HL-60/S4 treated with retinoic acid at 250 ng/mL for 4 days and 3 days (cell line): ENCODE results near the gene PSMD1.
"Not testable (repeated sequence)": the region's sequence is repeated elsewhere in the genome, so short reads cannot be mapped to it uniquely, and the experiment has no call there.

Source experiments
- in situ Hi-C: fragments of 300-500 bp; cut with MboI; formaldehyde crosslinking; loops from 2 replicates; pipeline ENCODE4 v1.7.0; 2022; ENCODE audit warnings: low sequenced_read_pairs

PSMD1 gene

GRCh38 chr2:231052494-231053451 lies 3.9 kb upstream of the PSMD1 start:
- in situ Hi-C loops: no loop called here

DNA sequence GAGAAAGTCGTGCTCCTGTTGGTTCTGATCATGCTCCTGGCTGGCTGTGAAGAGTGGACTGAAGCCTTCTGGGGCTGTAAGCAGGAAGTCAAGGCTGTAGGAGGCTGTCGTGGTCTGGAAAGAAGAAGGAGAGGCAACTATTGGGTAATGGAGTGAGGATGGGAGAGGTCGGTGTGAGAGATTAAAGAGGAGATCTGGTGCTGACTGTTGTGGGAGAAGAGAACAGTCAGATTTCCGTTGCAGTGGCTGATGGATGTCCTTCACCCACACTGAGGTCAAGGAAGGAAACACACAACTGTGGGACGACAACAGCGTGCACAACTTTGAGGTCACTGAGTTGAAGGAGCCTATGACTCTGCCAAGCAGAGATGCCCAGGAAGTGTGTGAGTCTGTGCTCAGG lies 2.8 kb upstream of the PSMD1 start:
- in situ Hi-C loops: no loop called here

GRCh38 chr2:231057590-231057989 lies 923 bp downstream of the PSMD1 start:
- in situ Hi-C loops: no loop called here

GRCh38 chr2:231058761-231059550 lies 2.3 kb downstream of the PSMD1 start:
- in situ Hi-C loops: no loop called here

DNA sequence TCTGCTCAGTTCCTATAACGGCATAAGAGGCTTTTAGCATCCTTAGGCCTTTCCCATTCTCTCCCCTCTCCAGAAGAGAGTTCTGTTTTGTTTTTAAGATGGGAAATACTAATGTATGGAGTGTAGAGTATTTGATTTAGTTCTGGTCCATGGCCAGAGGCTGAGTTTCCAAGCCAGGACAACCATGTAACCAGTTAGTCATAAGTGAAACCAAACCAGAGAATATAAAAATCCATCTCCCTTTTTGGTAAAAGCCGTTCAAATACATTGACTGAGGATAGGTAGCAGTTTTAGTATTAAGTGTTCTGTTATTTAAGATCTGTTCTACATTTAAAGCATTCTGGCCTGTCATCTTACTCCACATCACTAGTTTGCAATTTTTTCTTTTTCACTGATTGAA lies 3.1 kb downstream of the PSMD1 start:
- in situ Hi-C loops: no loop called here

DNA sequence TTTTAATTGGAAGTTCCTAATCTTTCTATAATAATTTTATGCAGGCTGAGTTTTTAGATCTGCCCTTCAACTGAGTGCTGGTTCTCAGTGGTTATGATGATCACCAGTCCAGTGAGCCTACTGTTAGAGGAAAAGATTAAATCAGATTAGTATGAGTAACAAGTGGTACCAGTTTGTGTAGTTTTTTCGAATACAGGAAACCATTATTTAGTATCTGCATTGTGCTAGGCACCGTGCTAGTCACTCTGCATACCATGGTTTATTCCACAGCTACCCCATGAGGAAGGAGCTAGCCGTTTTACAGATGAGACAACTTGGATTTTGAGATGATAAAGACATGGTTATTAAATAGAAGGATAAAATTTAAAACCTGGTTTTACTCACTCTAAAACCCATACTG lies 6.1 kb downstream of the PSMD1 start:
- in situ Hi-C loops: no loop called here

DNA sequence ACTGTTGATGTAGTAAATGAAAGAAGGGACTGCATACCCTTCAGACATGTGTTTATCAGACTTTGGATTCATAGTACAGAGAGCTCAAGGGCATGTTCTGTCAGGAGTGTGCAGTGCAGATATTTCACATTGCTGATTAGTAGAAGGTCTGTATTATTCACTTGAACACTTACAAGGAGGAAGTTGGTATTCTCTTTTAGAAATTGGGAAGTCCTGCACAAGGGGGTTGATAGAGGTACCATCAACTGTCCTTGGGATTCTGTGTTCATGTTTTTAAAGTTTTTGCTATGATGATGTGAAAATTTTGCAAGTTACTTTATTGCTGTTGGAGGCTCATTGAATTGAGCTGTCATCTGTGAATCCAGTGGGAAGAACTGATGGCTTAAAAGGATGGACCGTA lies 6.7 kb downstream of the PSMD1 start:
- in situ Hi-C loops: no loop called here

GRCh38 chr2:231065966-231066365 lies 9.3 kb downstream of the PSMD1 start:
- in situ Hi-C loops: no loop called here

- in situ Hi-C loops: not testable (repeated sequence)
These were observed 10.9 kb downstream of the PSMD1 start for GRCh38 chr2:231067531-231067930.

DNA sequence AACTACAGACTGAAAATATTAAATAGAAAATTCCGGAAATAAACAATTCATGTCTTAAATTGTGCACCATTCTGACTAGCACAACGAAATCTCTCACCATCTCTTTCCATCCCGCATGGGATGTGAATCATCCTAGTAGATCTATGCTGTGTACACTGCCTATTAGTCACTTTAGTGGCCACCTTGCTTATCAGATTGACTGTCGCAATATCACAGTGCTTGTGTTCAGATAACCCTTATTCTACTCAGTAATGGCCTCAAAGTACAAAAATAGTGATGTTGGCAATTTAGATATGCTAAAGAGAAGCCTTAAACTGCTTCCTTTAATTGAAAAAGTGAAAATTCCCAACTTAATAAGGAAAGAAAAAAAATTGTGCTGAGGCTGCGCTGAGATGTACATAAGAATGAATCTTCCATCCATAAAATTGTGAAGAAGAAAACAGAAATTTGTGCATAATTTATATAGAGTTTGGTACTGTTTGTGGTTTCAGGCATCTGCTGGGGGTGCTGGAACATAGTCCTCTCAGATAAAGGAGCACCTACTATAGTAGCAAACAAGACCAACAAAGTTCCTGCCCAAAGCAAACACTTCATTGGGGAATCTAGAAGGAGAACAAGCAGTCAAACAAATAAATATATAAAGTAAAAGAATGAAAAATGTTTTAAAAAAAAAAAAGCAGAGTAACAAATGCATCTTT lies 12.0 kb downstream of the PSMD1 start:
- in situ Hi-C loops: no loop called here

GRCh38 chr2:231069379-231070054 lies 12.8 kb downstream of the PSMD1 start:
- in situ Hi-C loops: no loop called here

DNA sequence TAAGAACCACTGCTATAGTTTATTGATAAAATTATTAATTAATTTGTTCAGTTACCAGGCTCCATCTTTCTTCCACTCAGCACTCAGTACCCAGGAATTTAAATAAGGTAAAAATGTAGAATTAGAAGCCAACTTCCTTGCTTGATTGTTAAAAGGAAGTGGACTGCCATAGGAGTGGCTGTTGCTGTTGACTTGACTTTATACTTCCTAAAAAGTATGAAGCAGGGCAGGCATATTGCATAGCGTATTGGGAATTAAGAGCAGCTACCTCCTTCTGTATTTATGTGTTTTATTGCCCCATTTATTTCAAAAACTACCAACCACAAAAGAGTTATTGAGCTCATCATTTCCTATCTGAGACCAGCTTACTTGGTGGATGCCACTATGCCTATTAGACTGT lies 27.9 kb downstream of the PSMD1 start:
- in situ Hi-C loops: no loop called here

DNA sequence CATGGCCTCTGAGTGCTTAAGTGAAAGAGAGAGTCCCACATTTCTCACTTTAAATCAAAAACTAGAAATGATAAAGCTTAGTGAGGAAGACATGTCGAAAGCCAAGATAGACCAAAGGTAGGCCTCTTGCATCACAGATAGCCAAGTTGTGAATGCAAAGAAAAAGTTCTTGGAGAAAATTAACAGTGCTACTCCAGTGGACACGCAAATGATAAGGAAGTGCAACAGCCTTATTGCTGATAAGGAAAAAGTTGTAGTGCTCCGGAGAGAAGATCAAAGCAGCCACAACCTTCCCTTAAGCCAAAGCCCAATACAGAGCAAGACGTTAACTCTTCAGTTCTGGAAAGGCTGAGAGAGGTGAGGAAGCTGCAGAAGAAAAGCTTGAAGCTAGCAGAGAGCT lies 32.1 kb downstream of the PSMD1 start:
- in situ Hi-C loops: no loop called here

- in situ Hi-C loops: no loop called here
These were observed 37.3 kb downstream of the PSMD1 start for GRCh38 chr2:231093933-231094332.

- in situ Hi-C loops: no loop called here
These were observed 38.2 kb downstream of the PSMD1 start for GRCh38 chr2:231094736-231095346.

DNA sequence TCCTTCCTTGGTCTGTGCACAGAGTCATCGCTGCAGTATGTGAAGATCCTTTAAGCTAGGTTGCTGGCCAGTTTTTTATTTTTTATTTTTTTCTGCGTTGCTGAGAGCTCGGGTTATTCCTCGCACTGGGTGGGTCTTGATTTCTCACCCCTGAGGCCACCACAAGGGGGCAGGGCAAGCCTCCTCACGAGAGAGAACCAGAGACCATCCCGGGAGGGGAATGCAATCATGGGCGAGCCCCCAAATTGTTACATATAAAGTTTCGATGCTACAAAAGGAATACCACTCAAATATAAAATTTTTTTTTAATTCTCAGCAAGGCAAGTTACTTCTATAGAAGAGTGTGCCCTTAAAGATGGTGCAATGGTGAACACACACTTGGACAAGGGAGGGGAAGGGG lies 43.3 kb downstream of the PSMD1 start:
- in situ Hi-C loops: loop anchor here (25.0 kb wide), 1 partner anchor 337 kb away; no protein-coding TSS in a partner anchor

DNA sequence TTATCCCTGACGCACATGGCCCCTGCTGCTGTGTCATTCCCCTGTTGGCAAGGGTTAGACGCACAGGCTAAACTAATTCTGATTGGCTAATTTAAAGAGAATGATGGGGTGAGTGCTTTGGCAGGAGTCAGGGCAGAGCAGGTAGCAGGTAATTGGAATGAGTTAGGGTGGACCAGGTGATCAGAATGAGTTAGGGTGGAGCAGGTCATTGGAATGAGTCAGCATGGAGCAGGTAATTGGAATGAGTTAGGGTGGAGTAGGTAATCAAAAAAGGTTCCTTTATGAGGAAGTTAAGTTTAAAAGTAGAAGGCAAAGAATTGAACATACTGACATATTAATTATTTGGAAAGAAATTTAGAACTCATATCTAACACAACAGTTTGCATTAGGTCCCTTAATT lies 43.7 kb downstream of the PSMD1 start:
- in situ Hi-C loops: loop anchor here (25.0 kb wide), 1 partner anchor 337 kb away; no protein-coding TSS in a partner anchor

DNA sequence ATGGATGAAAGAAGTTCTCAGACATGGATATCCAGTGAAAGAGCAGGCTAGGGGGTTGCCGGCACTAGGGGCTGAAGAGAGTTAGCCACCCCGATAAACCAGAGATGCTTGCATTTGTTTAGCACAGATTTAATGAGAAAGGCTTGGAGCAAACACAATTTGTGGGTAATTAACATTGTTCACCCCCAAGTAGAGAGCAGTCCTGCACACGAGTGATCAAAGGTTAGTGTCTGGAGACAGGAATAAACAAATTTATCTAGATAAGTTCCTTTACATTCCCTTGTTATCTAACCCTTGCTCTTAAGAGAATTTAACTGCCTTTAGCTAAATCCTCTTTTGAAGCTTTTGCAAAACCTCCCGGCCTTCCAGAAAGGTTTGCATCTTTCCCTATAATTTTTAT lies 44.3 kb downstream of the PSMD1 start:
- in situ Hi-C loops: loop anchor here (25.0 kb wide), 1 partner anchor 336 kb away; no protein-coding TSS in a partner anchor

DNA sequence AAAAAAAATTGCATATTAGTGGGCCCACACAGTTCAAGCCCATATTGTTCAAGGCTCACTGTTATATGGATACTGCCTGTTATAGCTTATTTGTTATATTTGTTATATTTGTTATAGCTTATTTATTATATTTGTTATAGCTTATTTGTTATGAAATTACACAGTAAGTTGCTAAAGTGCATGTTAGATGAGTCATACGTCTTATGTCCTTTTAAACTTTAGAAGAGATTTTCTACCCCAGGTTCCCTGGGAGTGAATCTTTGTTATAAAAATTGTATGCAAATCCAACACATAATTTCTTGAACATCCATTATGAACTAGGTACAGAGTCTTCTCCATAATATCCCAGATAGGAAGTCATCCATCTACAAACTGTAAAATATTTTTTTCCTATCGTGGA lies 46.1 kb downstream of the PSMD1 start:
- in situ Hi-C loops: loop anchor here (25.0 kb wide), 1 partner anchor 335 kb away; no protein-coding TSS in a partner anchor

DNA sequence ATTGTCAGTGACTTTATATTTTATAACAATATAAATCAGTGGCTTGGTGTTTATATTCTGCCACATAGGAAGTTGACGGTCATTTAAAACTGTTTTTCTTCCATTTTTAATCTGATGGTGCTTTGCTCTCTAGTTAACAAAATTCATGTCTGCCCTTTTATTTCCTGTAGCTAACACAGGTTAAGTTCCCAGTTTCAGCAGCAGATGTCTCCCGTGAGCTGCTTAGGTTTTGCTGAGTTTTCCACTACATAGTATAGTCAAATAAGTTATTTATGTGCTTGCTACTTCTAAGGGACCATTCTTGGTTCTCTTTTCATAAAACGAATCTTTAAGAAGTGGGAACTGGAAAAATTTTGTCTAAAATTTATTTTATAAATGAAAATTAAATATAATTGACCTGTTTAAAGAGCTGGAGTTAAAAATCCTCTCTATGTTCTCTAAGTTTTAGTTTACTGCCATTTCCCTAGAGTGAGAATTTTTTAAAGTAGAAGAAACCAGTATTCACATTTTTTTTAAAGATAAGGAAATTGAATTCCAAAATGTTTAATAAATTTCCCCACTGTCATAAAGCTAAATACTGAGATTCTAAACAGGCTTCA lies 47.5 kb downstream of the PSMD1 start:
- in situ Hi-C loops: loop anchor here (25.0 kb wide), 1 partner anchor 333 kb away; no protein-coding TSS in a partner anchor
